HEK293T (cell line): ENCODE data around the gene RASSF4.

Experiments
- FOXK2 ChIP-seq: fragments of 450-650 bp; IDR thresholded peaks from 2 replicates; pipeline ENCODE4 v1.6.1; 2016; ENCODE audit warnings: mild to moderate bottlenecking
- SP1 ChIP-seq: fragments of 450-650 bp; IDR thresholded peaks from 2 replicates; pipeline ENCODE4 v1.6.1; 2017
- SUZ12 ChIP-seq: fragments of 450-650 bp; IDR thresholded peaks from 2 replicates; pipeline ENCODE4 v1.6.1; 2016; ENCODE audit warnings: mild to moderate bottlenecking

- no peak for TF ChIP-seq FOXK2
- TF ChIP-seq SP1 = no peak
- no peak for TF ChIP-seq SUZ12
These were observed 36.5 kb downstream of the RASSF4 start for GRCh38 chr10:44995914-44996669.
